Epithelial cell of esophagus (primary cell): ENCODE measurements around the gene MGAT1.

Experiments used
- DNase-seq: peaks from one replicate; pipeline ENCODE4 v3.0.0; 2010; ENCODE audit warnings: low read depth
- H3K4me3 ChIP-seq: 2 replicates; pipeline ENCODE4 v1.5.1; 2011; ENCODE audit warnings: mild to moderate bottlenecking, low read length, control low read depth
- TF ChIP-seq, protein P1 (sequence below): IDR thresholded peaks from 2 replicates; pipeline ENCODE4 v1.5.1; 2011; ENCODE audit warnings: low read depth, mild to moderate bottlenecking, low read length, control low read depth, inconsistent platforms; ENCODE audit not compliant: insufficient read depth; ENCODE audit errors: missing control alignments

MGAT1 gene

DNA sequence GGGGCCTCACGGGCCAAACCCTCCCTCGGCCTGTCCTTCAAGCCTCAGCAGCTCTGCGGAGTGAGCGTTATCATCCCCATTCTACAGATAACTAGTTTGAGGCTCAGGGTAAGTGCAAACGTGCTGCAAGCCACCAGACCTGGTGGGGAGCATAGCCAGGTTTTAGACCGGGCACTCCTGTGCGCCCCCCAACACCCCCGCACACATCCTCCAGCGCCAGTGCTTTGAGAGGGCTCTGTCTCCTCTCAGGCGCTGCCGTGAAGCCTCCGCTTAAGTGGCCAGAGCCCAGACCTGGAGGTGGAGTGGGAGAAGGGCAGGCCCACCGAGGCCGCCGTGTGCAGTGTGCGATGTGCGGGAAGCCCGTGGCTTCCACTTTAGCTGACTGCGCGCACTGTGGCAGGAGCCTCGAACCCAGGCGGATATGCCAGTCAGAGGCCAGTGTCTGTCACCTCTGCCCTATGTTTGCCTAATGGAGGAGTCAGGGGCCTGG lies 1.6 kb upstream of the MGAT1 start:
- TF ChIP-seq, protein P1, sequence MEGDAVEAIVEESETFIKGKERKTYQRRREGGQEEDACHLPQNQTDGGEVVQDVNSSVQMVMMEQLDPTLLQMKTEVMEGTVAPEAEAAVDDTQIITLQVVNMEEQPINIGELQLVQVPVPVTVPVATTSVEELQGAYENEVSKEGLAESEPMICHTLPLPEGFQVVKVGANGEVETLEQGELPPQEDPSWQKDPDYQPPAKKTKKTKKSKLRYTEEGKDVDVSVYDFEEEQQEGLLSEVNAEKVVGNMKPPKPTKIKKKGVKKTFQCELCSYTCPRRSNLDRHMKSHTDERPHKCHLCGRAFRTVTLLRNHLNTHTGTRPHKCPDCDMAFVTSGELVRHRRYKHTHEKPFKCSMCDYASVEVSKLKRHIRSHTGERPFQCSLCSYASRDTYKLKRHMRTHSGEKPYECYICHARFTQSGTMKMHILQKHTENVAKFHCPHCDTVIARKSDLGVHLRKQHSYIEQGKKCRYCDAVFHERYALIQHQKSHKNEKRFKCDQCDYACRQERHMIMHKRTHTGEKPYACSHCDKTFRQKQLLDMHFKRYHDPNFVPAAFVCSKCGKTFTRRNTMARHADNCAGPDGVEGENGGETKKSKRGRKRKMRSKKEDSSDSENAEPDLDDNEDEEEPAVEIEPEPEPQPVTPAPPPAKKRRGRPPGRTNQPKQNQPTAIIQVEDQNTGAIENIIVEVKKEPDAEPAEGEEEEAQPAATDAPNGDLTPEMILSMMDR: no peak
- H3K4me3 ChIP-seq: peak overlapping the region; percentile 83
- DNase-seq: no peak

DNA sequence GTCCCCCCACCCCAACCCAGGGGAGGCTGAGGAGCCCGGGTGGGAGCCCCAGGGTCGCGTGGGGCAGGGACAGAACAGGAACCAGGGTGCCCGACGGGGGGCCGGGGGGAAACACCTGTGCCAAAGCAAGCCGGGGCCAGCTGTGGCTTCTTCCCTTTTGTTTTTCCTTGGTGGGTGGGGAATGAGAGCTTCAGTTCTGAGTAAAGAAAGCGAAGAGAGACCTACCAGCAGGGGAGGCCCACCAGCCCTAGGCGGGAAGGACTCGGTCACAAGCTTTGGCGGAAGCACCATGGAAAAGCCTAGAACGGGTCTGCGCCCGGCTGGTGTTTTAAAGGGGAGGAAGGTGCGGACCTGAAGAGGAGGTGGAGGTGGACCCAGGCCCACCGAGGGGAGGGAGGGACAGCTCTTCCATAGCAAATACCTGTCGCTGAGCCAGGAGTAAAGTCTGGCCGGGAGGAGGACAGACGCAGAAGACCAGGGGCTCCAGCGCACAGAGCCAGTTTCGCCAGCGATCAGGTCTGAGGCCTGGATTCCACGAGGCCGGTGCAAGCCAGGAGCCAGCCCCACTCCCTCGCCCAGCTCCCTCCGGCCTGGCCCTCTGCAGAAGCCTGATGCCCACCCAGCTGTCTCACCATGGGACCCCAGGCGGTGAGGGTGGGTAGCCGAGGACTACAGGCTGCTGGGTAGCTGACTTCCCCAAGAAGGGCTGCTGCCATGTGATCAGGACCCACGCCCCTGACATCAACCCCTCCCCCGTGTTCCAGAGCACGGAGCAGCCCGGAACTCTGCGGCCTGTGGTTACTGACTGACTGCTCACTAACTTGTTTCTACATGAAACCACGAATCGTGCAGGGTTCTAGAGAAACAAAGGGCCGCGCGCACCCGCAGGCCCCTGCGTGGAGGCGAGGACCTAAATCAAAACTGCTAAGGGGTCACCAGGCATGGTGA lies 849 bp upstream of the MGAT1 start:
- peak; percentile 85 for DNase-seq
- TF ChIP-seq, protein P1: peak; percentile 11
- H3K4me3 ChIP-seq: peak overlapping the region; percentile 83

DNA sequence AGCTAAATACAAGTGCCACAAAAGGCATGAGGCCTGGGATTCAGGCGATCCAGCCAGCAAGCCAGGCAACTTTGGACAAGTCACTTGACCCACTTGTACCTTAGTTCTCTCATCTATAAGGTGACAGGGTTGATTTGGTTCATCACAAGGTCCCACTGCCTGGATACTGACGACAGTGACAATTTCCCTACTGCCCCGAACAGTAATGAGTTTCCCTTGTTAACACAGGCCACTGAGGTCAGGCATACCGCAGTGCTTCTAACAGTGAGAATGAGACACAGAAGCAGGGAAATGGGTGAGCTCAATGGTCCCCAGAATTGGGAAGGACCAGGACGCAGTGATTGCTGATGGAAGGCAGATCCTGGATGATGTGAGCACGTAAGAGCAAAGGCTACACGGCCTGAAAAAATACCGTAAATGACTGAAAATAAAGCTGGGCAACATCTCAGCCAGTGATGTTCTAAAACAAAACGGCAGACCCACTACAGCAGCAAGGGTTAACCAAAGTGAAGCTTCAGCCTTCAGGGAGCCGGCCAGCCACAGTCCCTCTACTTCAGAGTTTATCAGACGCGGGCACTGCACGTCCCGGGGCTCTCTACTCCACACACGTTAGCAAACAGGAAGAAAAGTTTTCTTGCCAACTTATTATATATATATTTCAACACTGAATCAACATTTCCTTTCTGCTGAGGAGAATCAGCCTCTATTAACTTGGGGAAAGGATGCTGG lies 846 bp downstream of the MGAT1 start:
- no peak for DNase-seq
- TF ChIP-seq, protein P1: no peak

DNA sequence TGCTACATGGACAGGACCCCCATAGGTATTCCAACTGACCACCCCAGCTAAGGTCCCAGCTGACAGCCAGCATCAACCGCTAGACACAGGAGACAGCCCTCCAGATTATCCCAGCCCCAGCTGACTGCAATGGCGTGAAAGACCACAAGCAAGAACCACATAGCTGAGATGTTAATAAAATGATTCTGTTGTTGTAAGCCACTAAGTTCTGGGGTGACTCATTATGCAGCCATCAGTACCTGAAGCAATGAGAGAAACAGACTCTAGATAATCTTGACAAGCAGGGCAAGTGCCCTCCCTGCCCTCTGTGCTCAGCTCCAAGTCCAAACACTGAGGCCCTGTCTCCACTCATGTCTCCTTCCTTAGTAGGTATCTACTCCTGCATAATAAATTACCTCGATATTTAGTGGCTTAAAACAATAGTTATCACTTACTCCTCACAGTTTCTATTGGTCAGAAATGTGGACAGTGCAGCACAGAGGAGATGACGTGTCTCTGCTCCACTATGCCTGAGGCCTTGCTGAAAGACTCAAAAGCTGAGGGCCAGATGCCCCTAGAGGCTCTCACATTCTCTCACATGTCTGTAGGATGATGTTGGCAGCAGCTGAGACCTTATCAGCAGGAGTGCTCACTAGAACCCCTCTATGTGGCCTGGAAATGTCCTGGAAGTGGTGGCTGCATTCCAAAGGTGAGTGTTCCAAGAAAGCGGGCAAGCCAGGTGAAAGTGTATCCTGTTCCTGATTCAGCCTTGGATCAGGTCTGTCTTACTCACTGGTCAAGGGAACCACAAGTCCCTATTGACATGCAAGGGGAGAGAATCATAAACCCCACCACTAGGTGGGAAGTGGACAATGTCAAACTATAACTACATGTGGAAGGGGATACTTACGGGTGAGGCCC lies 2.5 kb downstream of the MGAT1 start:
- no peak overlapping the region for H3K4me3 ChIP-seq
- TF ChIP-seq, protein P1: peak; percentile 19
- DNase-seq: peak; percentile 87

More for the DNA sequence above, 846 bp downstream of the MGAT1 start:
- H3K4me3 ChIP-seq: peak overlapping the region; percentile 83

DNA sequence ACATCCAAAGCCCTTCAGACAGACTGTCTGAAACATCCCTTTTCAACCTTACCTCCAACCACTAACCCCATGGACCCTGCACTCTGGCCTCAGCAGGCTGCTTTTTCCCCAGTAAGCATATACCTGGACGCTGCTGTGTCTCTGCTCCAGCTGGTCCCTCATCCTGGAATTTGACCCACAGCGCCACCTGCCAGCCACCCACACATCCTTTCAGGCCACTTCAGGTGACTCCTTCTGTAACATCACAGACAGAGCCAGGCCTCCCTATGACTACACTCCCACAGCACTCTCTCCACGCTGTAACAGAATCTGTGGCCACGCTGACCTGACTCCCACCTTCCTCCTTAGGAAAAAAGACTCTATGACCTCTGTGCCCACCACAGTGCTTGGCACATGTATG lies 3.4 kb downstream of the MGAT1 start:
- H3K4me3 ChIP-seq: no peak overlapping the region
- TF ChIP-seq, protein P1: peak; percentile 43
- DNase-seq: peak; percentile 49

DNA sequence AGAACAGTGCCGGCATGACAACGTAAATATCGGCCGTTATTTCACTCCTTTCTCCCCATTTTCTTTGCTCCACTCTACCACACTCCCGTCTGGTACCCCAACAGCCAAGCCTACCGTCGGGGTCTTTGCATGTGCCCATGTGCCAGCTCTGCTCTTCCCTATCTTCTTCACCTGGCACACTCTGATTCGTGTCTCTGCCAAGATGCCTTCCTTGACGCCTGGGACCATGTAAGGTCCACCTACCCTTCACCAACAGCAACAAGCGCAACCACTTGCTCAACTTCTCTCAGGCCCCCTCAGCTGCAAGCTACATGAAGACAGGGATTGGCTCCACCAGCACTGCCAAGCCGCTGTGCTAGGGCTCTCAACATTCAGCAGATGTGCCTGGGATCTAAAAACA lies 4.4 kb downstream of the MGAT1 start:
- TF ChIP-seq, protein P1: no peak
- no peak for DNase-seq
- H3K4me3 ChIP-seq: no peak overlapping the region
